ENCODE data around the gene PHACTR1. TPM values are rescaled to one million over a fixed set of nuclear protein-coding genes. Genes with fewer than 3 reads are reported as not detected.

The PHACTR1 gene
- total and polyA plus RNA-seq, 2 of the 4 experiments (the other 2 are of a cell fraction): not detected

DNA sequence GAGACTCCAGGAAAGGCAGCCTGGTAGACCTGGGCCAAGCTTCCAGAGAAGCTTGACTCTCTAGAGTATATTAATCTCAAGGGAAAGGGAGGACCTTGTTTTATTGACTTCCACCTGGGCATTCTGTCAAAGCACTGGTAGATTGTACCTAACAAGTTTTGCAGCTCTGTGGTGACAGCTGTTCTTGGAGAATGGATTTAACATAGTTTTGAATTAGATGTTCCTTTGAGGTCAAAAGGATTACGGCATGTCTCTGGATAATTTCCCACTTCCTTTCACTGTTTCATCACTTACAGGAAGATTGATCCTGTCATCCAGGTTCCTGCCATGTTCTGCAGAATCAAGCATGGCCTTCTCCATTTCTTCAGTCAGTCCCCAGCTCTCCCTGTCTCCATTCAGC lies 246.0 kb downstream of the PHACTR1 start:
- no TSS peak for BruUV-seq (replicated peaks)
- no peak for ATAC-seq (ENCODE audit: low read depth)

More for the DNA sequence above, 246.0 kb downstream of the PHACTR1 start:
- Histone ChIP-seq H3K9ac (ENCODE audit: low read depth, low read length) (no peak overlapping the region), H2AFZ (replicated peaks; ENCODE audit: low read length, poor library complexity) (no peak overlapping the region), H3K56ac (ENCODE audit: extremely low read depth, insufficient read depth, low read length) (no peak overlapping the region), H3K79me1 (ENCODE audit: low read depth in 1 of 2, low read length in 2 of 2) (no peaks in the 10 kb centered on the region), H2AK5ac (ENCODE audit: low read depth, low read length) (no peak overlapping the region), H2BK20ac (ENCODE audit: low read depth, low read length) (no peak overlapping the region), H3K18ac (ENCODE audit: low read depth, low read length) (no peak overlapping the region), H3K27me3 (ENCODE audit: control insufficient read depth, insufficient read depth, low read length) (peaks cover 2% of the 10 kb centered on the region; the same call in 1 of the 2 replicates), H3K9me1 (ENCODE audit: insufficient read depth, low read length) (no peaks in the 10 kb centered on the region), H3K36me3 (ENCODE audit: control insufficient read depth, insufficient read depth, low read length) (no peaks in the 10 kb centered on the region), H3K4me1 (ENCODE audit: control insufficient read depth, insufficient read depth, low read length) (no peaks in the 10 kb centered on the region), H4K8ac (ENCODE audit: low read depth in 2 of 2, low read length in 2 of 2) (no peak overlapping the region), H2BK120ac (ENCODE audit: low read depth, low read length) (no peak overlapping the region), H2BK5ac (ENCODE audit: low read depth, low read length, poor library complexity, severe bottlenecking) (no peak overlapping the region), H2BK15ac (ENCODE audit: low read depth, low read length) (no peak overlapping the region), H3K4ac (ENCODE audit: low read depth, low read length) (no peak overlapping the region), H4K20me1 (ENCODE audit: insufficient read depth, low read length) (no peaks in the 10 kb centered on the region), H3K14ac (replicated peaks; ENCODE audit: low read depth, low read length) (no peak overlapping the region), H4K91ac (ENCODE audit: insufficient read depth, low read depth, low read length) (no peak overlapping the region), H3K4me2 (ENCODE audit: low read depth, low read length) (no peak overlapping the region), H3K9me3 (ENCODE audit: control insufficient read depth, insufficient read depth, low read length) (peaks cover 2% of the 10 kb centered on the region; the same call in 1 of the 2 replicates), H3K4me3 (ENCODE audit: insufficient read depth, low read depth, low read length) (no peak overlapping the region), H3K27ac (ENCODE audit: insufficient read depth, low read length) (no peak overlapping the region), H3K23ac (ENCODE audit: low read depth, low read length) (no peak overlapping the region), H4K5ac (ENCODE audit: low read depth, low read length) (no peak overlapping the region), H2AK9ac (replicated peaks; ENCODE audit: low read depth, low read length, poor library complexity) (no peak overlapping the region)
- ChIA-PET CTCF (no interaction called here), POLR2A (ENCODE audit: unreplicated experiment) (no interaction called here)
- intact Hi-C loops (cut with micrococcal nuclease) (no loop called here), dilution Hi-C loops (cut with HindIII; ENCODE audit: low sequenced_read_pairs, unreplicated experiment) (no loop called here), in situ Hi-C loops (cut with MboI; ENCODE audit: low sequenced_read_pairs) (no loop called here)
- TF ChIP-seq NFE2L2 (IDR thresholded peaks at IDR 0.05; ENCODE audit: low read depth, low read length) (no peak), MAZ (IDR thresholded peaks at IDR 0.05; ENCODE audit: borderline replicate concordance, low read depth, low read length) (no peak), POLR2A (IDR thresholded peaks at IDR 0.05; ENCODE audit: low read depth, low read length) (no peak), RAD21 (IDR thresholded peaks at IDR 0.05; ENCODE audit: low read length) (no peak), FOS (IDR thresholded peaks at IDR 0.05; ENCODE audit: low read depth, low read length) (no peak), CHD1 (IDR thresholded peaks at IDR 0.05; ENCODE audit: low read depth, low read length) (no peak), MAFK (IDR thresholded peaks at IDR 0.05; ENCODE audit: low read depth, low read length) (no peak), BHLHE40 (IDR thresholded peaks at IDR 0.05; ENCODE audit: low read depth, low read length) (no peak), CEBPB (IDR thresholded peaks at IDR 0.05; ENCODE audit: low read depth, low read length) (no peak), SMC3 (IDR thresholded peaks at IDR 0.05; ENCODE audit: low read depth, low read length) (no peak), MXI1 (IDR thresholded peaks at IDR 0.05; ENCODE audit: borderline replicate concordance, low read depth, low read length) (no peak), RCOR1 (IDR thresholded peaks at IDR 0.05; ENCODE audit: insufficient replicate concordance, low read length) (no peak)
- TF ChIP-seq, protein P1, sequence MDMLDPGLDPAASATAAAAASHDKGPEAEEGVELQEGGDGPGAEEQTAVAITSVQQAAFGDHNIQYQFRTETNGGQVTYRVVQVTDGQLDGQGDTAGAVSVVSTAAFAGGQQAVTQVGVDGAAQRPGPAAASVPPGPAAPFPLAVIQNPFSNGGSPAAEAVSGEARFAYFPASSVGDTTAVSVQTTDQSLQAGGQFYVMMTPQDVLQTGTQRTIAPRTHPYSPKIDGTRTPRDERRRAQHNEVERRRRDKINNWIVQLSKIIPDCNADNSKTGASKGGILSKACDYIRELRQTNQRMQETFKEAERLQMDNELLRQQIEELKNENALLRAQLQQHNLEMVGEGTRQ (IDR thresholded peaks at IDR 0.05; ENCODE audit: low read depth, low read length): no peak
- TF ChIP-seq, protein P2, sequence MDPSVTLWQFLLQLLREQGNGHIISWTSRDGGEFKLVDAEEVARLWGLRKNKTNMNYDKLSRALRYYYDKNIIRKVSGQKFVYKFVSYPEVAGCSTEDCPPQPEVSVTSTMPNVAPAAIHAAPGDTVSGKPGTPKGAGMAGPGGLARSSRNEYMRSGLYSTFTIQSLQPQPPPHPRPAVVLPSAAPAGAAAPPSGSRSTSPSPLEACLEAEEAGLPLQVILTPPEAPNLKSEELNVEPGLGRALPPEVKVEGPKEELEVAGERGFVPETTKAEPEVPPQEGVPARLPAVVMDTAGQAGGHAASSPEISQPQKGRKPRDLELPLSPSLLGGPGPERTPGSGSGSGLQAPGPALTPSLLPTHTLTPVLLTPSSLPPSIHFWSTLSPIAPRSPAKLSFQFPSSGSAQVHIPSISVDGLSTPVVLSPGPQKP (IDR thresholded peaks at IDR 0.05; ENCODE audit: borderline replicate concordance, low read depth, low read length): no peak
- TF ChIP-seq, protein P3, sequence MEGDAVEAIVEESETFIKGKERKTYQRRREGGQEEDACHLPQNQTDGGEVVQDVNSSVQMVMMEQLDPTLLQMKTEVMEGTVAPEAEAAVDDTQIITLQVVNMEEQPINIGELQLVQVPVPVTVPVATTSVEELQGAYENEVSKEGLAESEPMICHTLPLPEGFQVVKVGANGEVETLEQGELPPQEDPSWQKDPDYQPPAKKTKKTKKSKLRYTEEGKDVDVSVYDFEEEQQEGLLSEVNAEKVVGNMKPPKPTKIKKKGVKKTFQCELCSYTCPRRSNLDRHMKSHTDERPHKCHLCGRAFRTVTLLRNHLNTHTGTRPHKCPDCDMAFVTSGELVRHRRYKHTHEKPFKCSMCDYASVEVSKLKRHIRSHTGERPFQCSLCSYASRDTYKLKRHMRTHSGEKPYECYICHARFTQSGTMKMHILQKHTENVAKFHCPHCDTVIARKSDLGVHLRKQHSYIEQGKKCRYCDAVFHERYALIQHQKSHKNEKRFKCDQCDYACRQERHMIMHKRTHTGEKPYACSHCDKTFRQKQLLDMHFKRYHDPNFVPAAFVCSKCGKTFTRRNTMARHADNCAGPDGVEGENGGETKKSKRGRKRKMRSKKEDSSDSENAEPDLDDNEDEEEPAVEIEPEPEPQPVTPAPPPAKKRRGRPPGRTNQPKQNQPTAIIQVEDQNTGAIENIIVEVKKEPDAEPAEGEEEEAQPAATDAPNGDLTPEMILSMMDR (conservative IDR thresholded peaks at IDR 0.05; ENCODE audit: low read depth, low read length): no peak
- no peak for DNase-seq
- no CpG with 5 or more reads among the region's 1 CpG for WGBS, 2 experiments (ENCODE audit: extremely low coverage in 2 of 2, insufficient read length in 1 of 2)
